GM23248 (cell line): Measurements from ENCODE around the gene LOXHD1.

Experiments used
- EZH2 ChIP-seq: fragments of 200-600 bp; sonication (generic); IDR thresholded peaks from 2 replicates; pipeline ENCODE4 v1.6.1; 2018; ENCODE audit warnings: antibody characterized with exemption, mild to moderate bottlenecking; ENCODE audit not compliant: insufficient read depth, poor library complexity, severe bottlenecking
- EZH2phosphoT487 ChIP-seq: fragments of 200-600 bp; sonication (generic); IDR thresholded peaks from 2 replicates; pipeline ENCODE4 v1.6.1; 2018; ENCODE audit warnings: antibody characterized with exemption, moderate library complexity, mild to moderate bottlenecking, low read depth; ENCODE audit not compliant: insufficient read depth

DNA sequence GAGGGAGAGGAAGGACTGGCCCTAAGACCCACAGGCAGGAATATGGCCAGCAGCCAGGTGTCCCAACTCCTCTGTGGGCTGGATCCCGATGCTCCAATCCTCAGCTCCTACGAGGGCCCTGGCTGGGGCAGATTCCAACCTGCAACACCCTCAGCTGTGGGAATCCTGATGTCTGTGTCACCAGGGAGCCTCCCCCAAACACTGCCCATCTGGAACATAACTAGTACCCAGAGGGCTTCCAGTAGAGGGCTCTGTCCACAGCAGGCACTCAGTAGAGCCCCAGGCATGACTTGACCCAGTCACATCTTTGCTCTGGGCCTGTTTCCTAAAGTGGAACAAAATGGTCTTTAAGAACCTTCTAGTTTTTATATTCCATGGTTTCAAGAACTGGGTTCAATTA lies 20.6 kb upstream of the LOXHD1 start:
- TF ChIP-seq EZH2, result no peak
- no peak for TF ChIP-seq EZH2phosphoT487
